KOPT-K1 (cell line): ENCODE data around the gene PTPRE.

Experiments used
- H3K27ac ChIP-seq: fragments of 200-600 bp; sonication (generic); 2 replicates; pipeline ENCODE4 v1.5.1; 2016; ENCODE audit warnings: antibody characterized with exemption, mild to moderate bottlenecking, low read depth, low read length; ENCODE audit not compliant: poor library complexity, severe bottlenecking
- H3K36me3 ChIP-seq: fragments of 200-600 bp; sonication (generic); 2 replicates; pipeline ENCODE4 v1.5.1; 2017; ENCODE audit warnings: antibody characterized with exemption, mild to moderate bottlenecking, low read length, moderate library complexity; ENCODE audit not compliant: insufficient read depth
- H3K9me3 ChIP-seq: fragments of 200-600 bp; sonication (generic); 2 replicates; pipeline ENCODE4 v1.5.1; 2017; ENCODE audit warnings: antibody characterized with exemption, low read length, mild to moderate bottlenecking; ENCODE audit not compliant: insufficient read depth, poor library complexity, severe bottlenecking

The PTPRE gene

DNA sequence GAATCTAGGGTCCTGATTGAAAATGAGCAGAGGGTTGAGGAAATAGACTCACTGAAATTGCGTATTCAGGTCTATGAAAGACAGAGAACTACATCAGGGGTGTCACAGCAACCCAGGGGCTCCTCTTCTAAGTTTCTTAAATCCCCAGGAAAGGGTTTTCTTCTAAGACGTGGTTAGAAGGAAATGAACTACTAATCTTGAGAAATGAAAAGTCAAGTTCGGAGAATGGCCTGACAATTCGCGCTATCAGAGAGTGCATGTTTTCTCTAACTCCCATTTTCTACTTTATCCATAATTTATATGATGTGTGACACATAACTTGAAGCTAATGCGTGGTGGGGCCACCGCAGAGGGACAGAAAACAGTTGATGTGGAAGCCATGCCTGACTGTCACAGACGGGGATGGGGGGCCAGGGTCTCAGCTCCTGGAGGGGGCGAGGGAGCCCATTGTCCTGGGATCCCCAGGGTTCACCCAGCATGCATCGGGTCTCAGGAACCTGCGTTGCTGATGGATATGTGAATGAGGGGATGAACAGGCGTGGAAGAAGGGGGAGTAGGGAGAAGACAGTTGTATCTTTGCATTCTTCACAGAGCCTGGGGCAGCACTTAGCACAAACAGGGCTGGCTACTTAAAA is 86.3 kb downstream of the PTPRE start:
- H3K9me3 ChIP-seq = no peaks in the 10 kb centered on the region
- no peaks in the 10 kb centered on the region for H3K36me3 ChIP-seq
- no peak overlapping the region for H3K27ac ChIP-seq

DNA sequence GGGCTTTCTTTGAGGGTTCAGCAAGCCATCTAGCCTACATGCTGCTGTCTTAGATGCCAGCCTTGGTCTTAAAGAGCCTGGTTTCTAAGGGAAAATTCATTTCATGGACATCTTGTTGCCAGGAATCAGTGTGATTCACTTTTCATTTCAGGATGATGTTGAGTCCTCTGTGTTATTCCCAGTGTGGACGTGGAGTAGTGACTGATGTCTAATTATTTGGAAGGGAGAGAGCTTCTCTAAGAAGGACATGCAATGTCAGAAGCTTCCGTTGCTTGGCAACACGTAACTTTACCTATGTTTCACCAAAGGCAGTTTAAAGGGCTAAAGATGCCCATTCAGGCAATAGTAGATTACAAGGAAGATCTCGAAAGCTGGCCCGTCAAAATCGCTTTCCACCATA is 89.0 kb downstream of the PTPRE start:
- no peaks in the 10 kb centered on the region for H3K9me3 ChIP-seq
- H3K27ac ChIP-seq = no peak overlapping the region
- H3K36me3 ChIP-seq = no peaks in the 10 kb centered on the region

- Histone ChIP-seq H3K27ac (no peak overlapping the region), H3K36me3 (no peaks in the 10 kb centered on the region), H3K9me3 (no peaks in the 10 kb centered on the region)
Observed at GRCh38 chr10:127996586-127996985, 89.7 kb downstream of the PTPRE start.

- H3K36me3 ChIP-seq = no peaks in the 10 kb centered on the region
- no peak overlapping the region for H3K27ac ChIP-seq
- no peaks in the 10 kb centered on the region for H3K9me3 ChIP-seq
Observed at GRCh38 chr10:127997271-127997670, 90.4 kb downstream of the PTPRE start.

- Histone ChIP-seq H3K36me3 (no peaks in the 10 kb centered on the region), H3K9me3 (no peaks in the 10 kb centered on the region), H3K27ac (no peak overlapping the region)
Observed at GRCh38 chr10:127997937-127998336, 91.0 kb downstream of the PTPRE start.

GRCh38 chr10:127998501-127999144 is 91.7 kb downstream of the PTPRE start:
- H3K9me3 ChIP-seq = no peaks in the 10 kb centered on the region
- no peak overlapping the region for H3K27ac ChIP-seq
- H3K36me3 ChIP-seq = no peaks in the 10 kb centered on the region

DNA sequence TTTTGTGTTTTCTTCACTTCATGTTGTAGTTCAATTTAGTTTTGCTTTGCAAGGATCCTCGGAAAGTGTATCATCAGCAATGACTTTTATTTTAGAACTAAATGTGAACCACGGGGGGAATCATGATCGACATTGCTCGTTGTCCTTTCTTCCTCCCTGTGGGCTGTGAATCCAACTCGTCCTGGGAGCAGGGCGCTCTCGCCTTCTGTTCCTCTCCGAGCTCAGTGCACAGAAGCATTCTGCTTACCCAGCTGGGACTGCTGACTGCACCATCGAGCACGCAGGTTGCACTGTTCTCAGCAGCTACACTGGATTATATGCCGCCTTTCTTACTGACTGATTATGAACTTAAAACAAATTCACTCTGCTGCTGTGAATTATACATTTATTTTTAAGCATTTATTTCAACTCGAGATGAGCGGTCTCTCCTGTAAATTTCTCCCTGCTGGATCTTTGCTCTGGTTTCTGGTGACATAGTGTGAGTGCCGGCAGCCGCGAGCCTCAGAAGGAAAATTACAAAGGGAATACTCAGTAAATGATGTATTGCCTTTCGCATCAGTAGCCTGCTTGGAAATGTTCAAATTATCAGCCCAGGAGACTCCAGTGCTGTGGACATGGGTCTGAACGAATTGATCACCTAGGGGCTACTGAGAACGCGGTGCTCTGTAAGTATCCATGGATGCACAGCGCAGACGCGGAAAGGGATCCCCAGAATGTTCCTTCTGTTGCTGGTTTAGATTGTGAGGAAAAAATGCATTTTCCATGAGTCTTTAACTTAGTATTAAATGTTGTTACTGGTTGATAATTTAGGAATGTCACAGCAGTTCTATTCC is 92.6 kb downstream of the PTPRE start:
- H3K9me3 ChIP-seq = no peaks in the 10 kb centered on the region
- H3K36me3 ChIP-seq = no peaks in the 10 kb centered on the region
- no peak overlapping the region for H3K27ac ChIP-seq

GRCh38 chr10:128000471-128001362 is 93.8 kb downstream of the PTPRE start:
- no peaks in the 10 kb centered on the region for H3K36me3 ChIP-seq
- H3K27ac ChIP-seq = no peak overlapping the region
- no peaks in the 10 kb centered on the region for H3K9me3 ChIP-seq

DNA sequence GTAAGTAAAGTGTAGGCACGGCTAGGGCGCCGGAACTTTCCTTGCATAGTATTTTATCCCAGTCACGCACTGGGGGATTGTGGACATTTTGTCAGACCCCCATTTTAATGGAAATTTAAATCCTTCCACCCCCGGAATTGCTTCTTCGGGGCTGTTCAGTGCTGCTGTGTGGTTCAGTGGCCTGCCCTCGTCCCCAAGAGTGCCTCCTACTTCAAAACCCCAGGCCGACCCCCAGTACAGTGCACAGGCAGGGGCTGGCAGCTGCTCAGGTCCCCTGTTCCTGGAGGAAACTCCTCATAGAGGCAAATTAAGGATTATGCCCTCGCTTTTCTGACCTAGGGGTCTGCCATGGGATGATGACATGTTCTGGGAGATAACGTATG is 94.5 kb downstream of the PTPRE start:
- no peaks in the 10 kb centered on the region for H3K9me3 ChIP-seq

DNA sequence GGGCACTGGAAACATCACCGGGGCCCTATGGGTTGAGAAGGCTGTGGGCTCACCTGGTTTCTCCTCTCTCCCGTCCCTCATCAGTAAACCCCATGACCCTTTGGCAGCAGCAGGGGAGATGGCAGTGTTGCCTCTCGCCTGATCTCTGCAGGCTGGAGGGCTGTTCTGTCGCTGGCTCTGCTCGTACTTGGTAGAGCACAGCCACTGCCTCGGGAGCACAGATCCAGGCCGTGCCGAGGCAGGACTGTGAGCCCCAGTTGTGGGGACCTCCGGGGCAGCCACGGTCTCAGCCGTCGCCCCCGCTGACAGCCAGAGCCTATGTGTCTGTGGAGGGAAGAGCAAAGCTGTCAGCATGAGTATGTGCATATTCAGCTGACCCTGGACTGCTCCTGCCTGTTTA is 94.9 kb downstream of the PTPRE start:
- H3K9me3 ChIP-seq = no peaks in the 10 kb centered on the region
- no peaks in the 10 kb centered on the region for H3K36me3 ChIP-seq
- H3K27ac ChIP-seq = no peak overlapping the region

More for the DNA sequence above, 94.5 kb downstream of the PTPRE start:
- no peaks in the 10 kb centered on the region for H3K36me3 ChIP-seq
- no peak overlapping the region for H3K27ac ChIP-seq

GRCh38 chr10:128003521-128003920 is 96.6 kb downstream of the PTPRE start:
- Histone ChIP-seq H3K27ac (no peak overlapping the region), H3K9me3 (no peaks in the 10 kb centered on the region), H3K36me3 (no peaks in the 10 kb centered on the region)

GRCh38 chr10:128005858-128006257 is 99.0 kb downstream of the PTPRE start:
- Histone ChIP-seq H3K27ac (no peak overlapping the region), H3K9me3 (no peaks in the 10 kb centered on the region), H3K36me3 (no peaks in the 10 kb centered on the region)

- H3K27ac ChIP-seq = no peak overlapping the region
- no peaks in the 10 kb centered on the region for H3K36me3 ChIP-seq
- no peaks in the 10 kb centered on the region for H3K9me3 ChIP-seq
Observed at GRCh38 chr10:128007056-128007455, 100.2 kb downstream of the PTPRE start.

DNA sequence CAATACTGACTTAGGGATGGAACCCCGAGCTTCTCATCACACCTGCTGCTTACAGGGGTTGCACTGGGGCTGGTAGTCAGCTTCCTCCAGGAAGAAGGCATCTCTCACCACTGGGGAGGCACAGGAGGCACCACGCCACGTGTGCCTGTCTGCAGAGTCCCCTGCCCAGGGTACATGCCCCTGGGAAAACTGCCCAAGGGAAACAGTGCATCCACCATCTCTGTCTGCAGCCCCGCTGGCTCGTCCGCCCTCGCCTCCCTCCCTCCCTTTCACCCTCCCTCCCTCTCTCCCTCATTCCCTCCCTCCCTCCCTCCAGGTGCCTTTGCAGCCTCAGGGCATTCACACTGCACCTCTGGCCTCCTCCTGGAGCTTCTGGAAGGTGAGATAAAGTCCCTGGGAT is 101.1 kb downstream of the PTPRE start:
- Histone ChIP-seq H3K9me3 (no peaks in the 10 kb centered on the region), H3K27ac (no peak overlapping the region), H3K36me3 (no peaks in the 10 kb centered on the region)
